ENCODE results near the gene DRAXIN. TPM values are rescaled to one million over a fixed set of nuclear protein-coding genes. Genes with fewer than 3 reads are reported as not detected.

The DRAXIN gene
- polyA plus RNA-seq, 1 of the 3 experiments (the other 2 are of a cell fraction) = 0.97 TPM

DNA sequence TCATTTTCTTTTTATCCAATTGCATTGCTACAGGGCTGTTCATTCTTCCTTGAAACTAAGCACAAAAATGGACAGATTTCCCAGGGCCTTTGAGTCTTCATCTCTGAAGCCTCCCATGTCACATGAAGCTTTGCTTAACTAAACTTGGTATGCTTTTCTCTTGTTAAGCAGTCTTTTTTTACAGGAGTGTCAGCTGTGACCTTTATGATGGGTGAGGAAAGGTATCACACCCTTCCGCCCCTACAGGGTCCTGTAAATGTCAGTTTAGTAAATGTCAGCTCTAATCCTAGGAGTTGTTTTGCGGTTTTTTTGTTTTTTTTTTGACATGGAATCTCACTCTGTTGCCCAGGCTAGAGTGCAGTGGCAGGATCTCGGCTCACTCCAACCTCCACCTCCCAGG lies 41.8 kb downstream of the DRAXIN start (continued):
- TF ChIP-seq ZBTB33 (IDR thresholded peaks at IDR 0.05; ENCODE audit: borderline replicate concordance, low read depth) (no peak), USF1 (IDR thresholded peaks at IDR 0.05; ENCODE audit: borderline replicate concordance, low read depth) (no peak), EP300 (IDR thresholded peaks at IDR 0.05; ENCODE audit: borderline replicate concordance in 1 of 2, low read depth in 1 of 2, low read length in 1 of 2) (no peak), TEAD4 (IDR thresholded peaks at IDR 0.05; ENCODE audit: borderline replicate concordance, insufficient read depth) (no peak), MEF2A (IDR thresholded peaks at IDR 0.05; ENCODE audit: borderline replicate concordance, low read depth) (no peak), EZH2phosphoT487 (IDR thresholded peaks at IDR 0.05; ENCODE audit: borderline replicate concordance, low read depth) (no peak), CHD2 (IDR thresholded peaks at IDR 0.05; ENCODE audit: low read length, partially characterized antibody) (no peak)
- TF ChIP-seq, protein P1, sequence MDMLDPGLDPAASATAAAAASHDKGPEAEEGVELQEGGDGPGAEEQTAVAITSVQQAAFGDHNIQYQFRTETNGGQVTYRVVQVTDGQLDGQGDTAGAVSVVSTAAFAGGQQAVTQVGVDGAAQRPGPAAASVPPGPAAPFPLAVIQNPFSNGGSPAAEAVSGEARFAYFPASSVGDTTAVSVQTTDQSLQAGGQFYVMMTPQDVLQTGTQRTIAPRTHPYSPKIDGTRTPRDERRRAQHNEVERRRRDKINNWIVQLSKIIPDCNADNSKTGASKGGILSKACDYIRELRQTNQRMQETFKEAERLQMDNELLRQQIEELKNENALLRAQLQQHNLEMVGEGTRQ (IDR thresholded peaks at IDR 0.05; ENCODE audit: borderline replicate concordance, low read depth, low read length) = no peak

DNA sequence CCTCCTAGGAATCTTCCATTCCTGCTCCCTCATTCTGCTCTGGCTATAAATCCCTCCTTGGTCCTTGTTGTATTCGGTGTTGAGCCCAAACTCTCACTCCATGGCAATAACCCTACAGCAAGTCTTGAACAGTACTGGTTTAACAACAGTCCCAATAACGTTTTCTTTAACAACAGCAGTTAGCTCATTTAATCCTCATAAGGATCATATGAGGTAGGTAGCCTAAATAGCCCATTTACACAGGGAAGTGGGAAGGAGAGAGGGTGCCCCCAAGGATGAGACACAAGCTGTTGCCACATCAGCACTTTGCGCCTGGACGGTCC lies 44.0 kb downstream of the DRAXIN start:
- WGBS (ENCODE audit: low lambda C conversion rate) = 61% methylated on average over 4 of the region's 4 CpGs
- no peak for DNase-seq
- Histone ChIP-seq H2AFZ (ENCODE audit: low read depth) (peak overlapping the region; percentile 99), H3K4me2 (peak overlapping the region; percentile 99; the same call in 1 of the 2 replicates), H3K27me3 (ENCODE audit: insufficient read depth) (no peaks in the 10 kb centered on the region), H3K4me1 (ENCODE audit: control insufficient read depth in 1 of 2, insufficient read depth in 2 of 2, low read depth in 1 of 2, low read length in 1 of 2) (peaks cover 0 to 12% of the 10 kb centered on the region in 2 experiments; a peak in 2 of 4 replicates), H3K36me3 (replicated peaks in 1 of 2; ENCODE audit: control insufficient read depth in 1 of 2, insufficient read depth in 2 of 2, low read length in 1 of 2) (no peaks in the 10 kb centered on the region), H3K79me2 (ENCODE audit: insufficient read depth) (0 out of 2 replicates have a peak, but pooled peaks cover 6% of the 10 kb centered on the region), H4K20me1 (ENCODE audit: insufficient read depth) (no peaks in the 10 kb centered on the region), H3K9me2 (no peaks in the 10 kb centered on the region), H3K27ac (ENCODE audit: low read depth in 2 of 2, low read length in 1 of 2) (peak overlapping the region in 1 of 2 experiments; percentile 11; a peak in 1 of 4 replicates), H3K9me3 (no peaks in the 10 kb centered on the region), H3K4me3 (ENCODE audit: low read depth in 2 of 2, low read length in 1 of 2) (peak overlapping the region; percentile 71 to 91; a peak in 3 of 4 replicates), H3K9ac (no peak overlapping the region; the same call in 1 of the 2 replicates), H3F3A (replicated peaks; ENCODE audit: insufficient read depth) (peaks cover 8% of the 10 kb centered on the region)
- CTCF ChIA-PET = interaction anchor here (0.7 to 4.7 kb wide), 7 partner anchors 14 to 698 kb away, joined by 3 to 48 read pairs (median 4); no protein-coding TSS in a partner anchor
- POLR2A ChIA-PET = interaction anchor here (1.4 kb wide), 1 partner anchor 173 kb away, joined by 3 read pairs; no protein-coding TSS in a partner anchor
- TF ChIP-seq, protein P2, sequence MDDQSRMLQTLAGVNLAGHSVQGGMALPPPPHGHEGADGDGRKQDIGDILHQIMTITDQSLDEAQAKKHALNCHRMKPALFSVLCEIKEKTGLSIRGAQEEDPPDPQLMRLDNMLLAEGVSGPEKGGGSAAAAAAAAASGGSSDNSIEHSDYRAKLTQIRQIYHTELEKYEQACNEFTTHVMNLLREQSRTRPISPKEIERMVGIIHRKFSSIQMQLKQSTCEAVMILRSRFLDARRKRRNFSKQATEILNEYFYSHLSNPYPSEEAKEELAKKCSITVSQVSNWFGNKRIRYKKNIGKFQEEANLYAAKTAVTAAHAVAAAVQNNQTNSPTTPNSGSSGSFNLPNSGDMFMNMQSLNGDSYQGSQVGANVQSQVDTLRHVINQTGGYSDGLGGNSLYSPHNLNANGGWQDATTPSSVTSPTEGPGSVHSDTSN (IDR thresholded peaks at IDR 0.05) = no peak
- TF ChIP-seq CHD2 (IDR thresholded peaks at IDR 0.05; ENCODE audit: low read length, partially characterized antibody) (no peak), RCOR1 (IDR thresholded peaks at IDR 0.05; ENCODE audit: low read length) (no peak), FOSL2 (IDR thresholded peaks at IDR 0.05; ENCODE audit: borderline replicate concordance, low read depth) (no peak), USF1 (IDR thresholded peaks at IDR 0.05; ENCODE audit: borderline replicate concordance, low read depth) (no peak), NRF1 (IDR thresholded peaks at IDR 0.05; ENCODE audit: low read depth, low read length) (no peak), JUND (IDR thresholded peaks at IDR 0.05) (no peak), ZBTB33 (IDR thresholded peaks at IDR 0.05; ENCODE audit: borderline replicate concordance, low read depth) (no peak), GABPA (IDR thresholded peaks at IDR 0.05; ENCODE audit: low read depth) (no peak), RAD21 (IDR thresholded peaks at IDR 0.05; ENCODE audit: low read length) (no peak)

Data from SK-N-SH (cell line).